B cell (primary cell): Measurements from ENCODE around the gene RBPJL. TPM values are rescaled to one million over a fixed set of nuclear protein-coding genes. Genes with fewer than 3 reads are reported as not detected.

Source experiments
- ATAC-seq: fragments of 200-7000 bp; cut with Tn5 transposase; one replicate; pipeline ENCODE4 v1.10.0; 2021; ENCODE audit warnings: low read depth, mild to moderate bottlenecking, moderate number of reproducible peaks, moderate library complexity
- CTCF ChIA-PET: fragments of 350-600 bp; sonication (Branson Sonifier 250); formaldehyde crosslinking; loops from one replicate; lab custom pipeline; 2021; ENCODE audit warnings: antibody characterized with exemption, inconsistent platforms; lab: Charles Lee
- POLR2A ChIA-PET: fragments of 350-600 bp; sonication (Branson Sonifier 250); formaldehyde crosslinking; loops from one replicate; lab custom pipeline; 2021; ENCODE audit warnings: antibody characterized with exemption; lab: Charles Lee
- DNase-seq: peaks from one replicate; pipeline ENCODE4 v3.0.0; 2013
- H2AFZ ChIP-seq: 2 replicates; pipeline ENCODE4 v1.6.1; 2012; ENCODE audit warnings: mild to moderate bottlenecking, low read depth, low read length; ENCODE audit not compliant: insufficient read depth, poor library complexity, severe bottlenecking
- H3K27ac ChIP-seq, 2 donors: 1 replicate in 1 of 2; 2 replicates in 1 of 2; pipeline ENCODE4 v1.5.1; 2012 to 2013; ENCODE audit warnings: low read length in 2 of 2, mild to moderate bottlenecking in 2 of 2, moderate library complexity in 1 of 2
- H3K27me3 ChIP-seq, 4 experiments: fragments of 200-600 bp in 1 of 4; sonication (generic) in 1 of 4; replicated peaks in 1 of 4; 1 replicate in 2 of 4; 2 replicates in 2 of 4; pipeline versions ENCODE4 v1.6.1 to v1.7.0; 2013 to 2016; ENCODE audit warnings: low read length in 3 of 4, mild to moderate bottlenecking in 2 of 4, mixed read lengths in 1 of 4, moderate library complexity in 1 of 4; ENCODE audit not compliant: insufficient read depth in 4 of 4, control insufficient read depth in 3 of 4; ENCODE audit errors: control extremely low read depth in 1 of 4
- H3K36me3 ChIP-seq, 2 experiments: replicated peaks in 1 of 2; 1 replicate in 1 of 2; 2 replicates in 1 of 2; pipeline versions ENCODE4 v1.6.1 to v1.7.1; 2013; ENCODE audit warnings: low read length in 1 of 2; ENCODE audit not compliant: insufficient read depth in 2 of 2, control insufficient read depth in 1 of 2; ENCODE audit errors: control extremely low read depth in 1 of 2, extremely low read depth in 1 of 2
- H3K4me1 ChIP-seq, 2 donors: fragments of 200-600 bp in 1 of 2; sonication (generic) in 1 of 2; 1 replicate in 1 of 2; 2 replicates in 1 of 2; pipeline versions ENCODE4 v1.5.1 to v1.6.1; 2013 to 2017; ENCODE audit warnings: low read length in 2 of 2; ENCODE audit not compliant: control insufficient read depth in 2 of 2, insufficient read depth in 2 of 2
- H3K4me2 ChIP-seq: replicated peaks from 2 replicates; pipeline ENCODE3; 2012; ENCODE audit warnings: mild to moderate bottlenecking, low read depth, low read length; ENCODE audit not compliant: poor library complexity, severe bottlenecking
- H3K4me3 ChIP-seq, 5 experiments: fragments of 200-600 bp in 1 of 5; sonication (generic) in 1 of 5; 1 replicate in 3 of 5; 2 replicates in 2 of 5; pipeline versions ENCODE4 v1.5.1 to v1.7.0; 2011 to 2016; ENCODE audit warnings: low read length in 4 of 5, mild to moderate bottlenecking in 4 of 5, low read depth in 2 of 5, control low read depth in 1 of 5, moderate library complexity in 1 of 5; ENCODE audit not compliant: insufficient read depth in 1 of 5; ENCODE audit errors: control extremely low read depth in 1 of 5, extremely low read depth in 1 of 5
- H3K79me2 ChIP-seq: fragments of 200-600 bp; sonication (generic); one replicate; pipeline ENCODE4 v1.6.0; 2016; ENCODE audit warnings: low read length; ENCODE audit not compliant: control insufficient read depth, insufficient read depth
- H3K9ac ChIP-seq: fragments of 200-600 bp; sonication (generic); 2 replicates; pipeline ENCODE4 v1.6.1; 2017; ENCODE audit warnings: mild to moderate bottlenecking, low read length, moderate library complexity
- H3K9me3 ChIP-seq, 3 donors: one replicate each; pipeline versions ENCODE4 v1.6.1 to v1.7.1; 2013; ENCODE audit warnings: low read length in 2 of 3; ENCODE audit not compliant: control insufficient read depth in 2 of 3, insufficient read depth in 1 of 3; ENCODE audit errors: control extremely low read depth in 1 of 3
- H4K20me1 ChIP-seq: 2 replicates; pipeline ENCODE4 v1.6.0; 2012; ENCODE audit warnings: mild to moderate bottlenecking, low read length; ENCODE audit not compliant: insufficient read depth, control insufficient read depth, poor library complexity, severe bottlenecking
- H3K27ac Mint-ChIP-seq: one replicate; pipeline ENCODE4 v1.8.0; 2021; ENCODE audit warnings: mixed read lengths
- H3K27me3 Mint-ChIP-seq: one replicate; pipeline ENCODE4 v1.8.0; 2021; ENCODE audit warnings: mixed read lengths
- H3K4me1 Mint-ChIP-seq: one replicate; pipeline ENCODE4 v1.8.0; 2021; ENCODE audit warnings: mixed read lengths
- H3K4me3 Mint-ChIP-seq: one replicate; pipeline ENCODE4 v1.8.0; 2021; ENCODE audit warnings: mixed read lengths
- H3K9me3 Mint-ChIP-seq: one replicate; pipeline ENCODE4 v1.8.0; 2022; ENCODE audit warnings: mixed read lengths; ENCODE audit not compliant: insufficient read depth
- CTCF ChIP-seq: fragments of 200-600 bp; IDR thresholded peaks from one replicate; pipeline ENCODE4 v1.8.0; 2022; ENCODE audit warnings: antibody characterized with exemption, mild to moderate bottlenecking
- EZH2 ChIP-seq: IDR thresholded peaks from 2 replicates; pipeline ENCODE4 v1.6.1; 2012; ENCODE audit warnings: borderline replicate concordance, low read depth, mild to moderate bottlenecking, moderate library complexity, low read length; ENCODE audit not compliant: insufficient read depth, poor library complexity, severe bottlenecking
- WGBS: methylation state at CpG from one replicate; pipeline ENCODE4 v1.1.5; 2013; ENCODE audit warnings: missing lambda C conversion rate; ENCODE audit not compliant: insufficient coverage; 5-methylcytosine and 5-hydroxymethylcytosine counted together
- intact Hi-C: fragments of 100-400 bp; cut with micrococcal nuclease; formaldehyde crosslinking; loops from one replicate; pipeline ENCODE4 v1.10.0; 2022
- polyA plus RNA-seq: library from polyadenylated mRNA; depleted of rRNA; stranded (reverse); fragments of >200 nt; gene quantifications from 2 replicates; pipeline ENCODE4 v1.2.3, GENCODE V29; 2012
- total RNA-seq, 2 donors: library from RNA; stranded (reverse); fragments of 120-200 nt in 1 of 2; gene quantifications; 1 replicate in 1 of 2; 2 replicates in 1 of 2; pipeline versions ENCODE4 v1.2.3 to v1.2.4, GENCODE V29; 2013 to 2022

Gene RBPJL
- total and polyA plus RNA-seq, 2 donors (not counting 1 experiment from before 2014, with no cell fraction given), result not detected

GRCh38 chr20:45313943-45314342 lies 7.3 kb downstream of the RBPJL start:
- TF ChIP-seq CTCF (no peak), EZH2 (no peak)
- H3K4me2 ChIP-seq, result no peak overlapping the region
- H3K79me2 ChIP-seq, result no peaks in the 10 kb centered on the region
- intact Hi-C loops, result no loop called here
- no peak overlapping the region for H3K27ac ChIP-seq
- Mint-ChIP-seq H3K4me3 (no peak overlapping the region), H3K27me3 (peaks cover 61% of the 10 kb centered on the region), H3K27ac (no peak overlapping the region), H3K4me1 (peaks cover 17% of the 10 kb centered on the region), H3K9me3 (no peaks in the 10 kb centered on the region)
- peaks cover 0 to 57% (median 18%) of the 10 kb centered on the region in 4 experiments for H3K27me3 ChIP-seq
- no peaks in the 10 kb centered on the region for H3K36me3 ChIP-seq
- no peak overlapping the region for H3K4me3 ChIP-seq
- H4K20me1 ChIP-seq, result no peaks in the 10 kb centered on the region
- peaks cover 25% of the 10 kb centered on the region in 2 donors for H3K4me1 ChIP-seq
- ChIA-PET CTCF (interaction anchor here (0.5 to 2.1 kb wide), 5 partner anchors 9 to 457 kb away, joined by 3 to 10 read pairs (median 7); no protein-coding TSS in a partner anchor), POLR2A (interaction anchor here (0.6 kb wide), 1 partner anchor 404 kb away, joined by 4 read pairs; the partner anchor contains the start of gene PABPC1L)
- no peak overlapping the region for H3K9ac ChIP-seq
- no peak for DNase-seq
- WGBS, result 87% methylated on average over 8 of the region's 11 CpGs
- H2AFZ ChIP-seq, result no peak overlapping the region
- ATAC-seq, result no peak
- peaks cover 0 to 12% (median 0%) of the 10 kb centered on the region in 3 donors for H3K9me3 ChIP-seq

- no peak for DNase-seq
- TF ChIP-seq EZH2 (no peak), CTCF (no peak)
- Histone ChIP-seq H4K20me1 (no peaks in the 10 kb centered on the region), H2AFZ (no peak overlapping the region), H3K79me2 (no peaks in the 10 kb centered on the region), H3K27me3 (peaks cover 0 to 57% (median 18%) of the 10 kb centered on the region in 4 experiments), H3K36me3 (no peaks in the 10 kb centered on the region), H3K4me2 (peak overlapping the region; percentile 42), H3K4me3 (no peak overlapping the region), H3K4me1 (peaks cover 40 to 42% of the 10 kb centered on the region in 2 donors), H3K9me3 (peaks cover 0 to 12% (median 0%) of the 10 kb centered on the region in 3 donors), H3K9ac (no peak overlapping the region), H3K27ac (no peak overlapping the region)
- Mint-ChIP-seq H3K4me3 (no peak overlapping the region), H3K27ac (no peak overlapping the region), H3K4me1 (peaks cover 24% of the 10 kb centered on the region), H3K9me3 (no peaks in the 10 kb centered on the region), H3K27me3 (peaks cover 46% of the 10 kb centered on the region)
- ChIA-PET POLR2A (no interaction called here), CTCF (interaction anchor here (1.0 to 2.1 kb wide), 5 partner anchors 17 to 459 kb away, joined by 3 to 13 read pairs (median 3); no protein-coding TSS in a partner anchor)
- WGBS, result 90% methylated on average over 2 of the region's 4 CpGs
- intact Hi-C loops, result no loop called here
- ATAC-seq, result no peak
These were observed 9.0 kb downstream of the RBPJL start for GRCh38 chr20:45315672-45316071.
